Endothelial cell of umbilical vein (primary cell): ENCODE measurements around the gene ATRNL1.

Experiments
- EZH2 ChIP-seq: IDR thresholded peaks from 2 replicates; pipeline ENCODE4 v1.6.1; 2012; ENCODE audit warnings: borderline replicate concordance, low read depth, mild to moderate bottlenecking, moderate library complexity, low read length, inconsistent platforms; ENCODE audit not compliant: severe bottlenecking
- MYC ChIP-seq: IDR thresholded peaks from one replicate; pipeline ENCODE4 v1.6.1; 2011; ENCODE audit warnings: mild to moderate bottlenecking, low read depth, low read length
- POLR2A ChIP-seq: IDR thresholded peaks from 2 replicates; pipeline ENCODE4 v1.6.1; 2012; ENCODE audit warnings: low read depth, mild to moderate bottlenecking, control low read depth, low read length
- POLR2AphosphoS5 ChIP-seq: IDR thresholded peaks from 2 replicates; pipeline ENCODE4 v1.6.1; 2012; ENCODE audit warnings: low read depth, mild to moderate bottlenecking, control low read depth, low read length, moderate library complexity; ENCODE audit not compliant: insufficient read depth
- TF ChIP-seq, protein P1 (sequence below), 2 donors: IDR thresholded peaks; 1 replicate in 1 of 2; 2 replicates in 1 of 2; pipeline ENCODE4 v1.5.1; 2011; ENCODE audit warnings: low read length in 2 of 2, mild to moderate bottlenecking in 2 of 2, moderate library complexity in 2 of 2, control low read depth in 1 of 2, inconsistent platforms in 1 of 2, low read depth in 1 of 2; ENCODE audit not compliant: insufficient read depth in 1 of 2; ENCODE audit errors: extremely low read depth in 1 of 2
- TF ChIP-seq, protein P2 (sequence below): IDR thresholded peaks from 2 replicates; pipeline ENCODE4 v1.6.1; 2011; ENCODE audit not compliant: insufficient read depth, insufficient read length

GRCh38 chr10:115379064-115379463 is 285.9 kb downstream of the ATRNL1 start:
- TF ChIP-seq, protein P1, sequence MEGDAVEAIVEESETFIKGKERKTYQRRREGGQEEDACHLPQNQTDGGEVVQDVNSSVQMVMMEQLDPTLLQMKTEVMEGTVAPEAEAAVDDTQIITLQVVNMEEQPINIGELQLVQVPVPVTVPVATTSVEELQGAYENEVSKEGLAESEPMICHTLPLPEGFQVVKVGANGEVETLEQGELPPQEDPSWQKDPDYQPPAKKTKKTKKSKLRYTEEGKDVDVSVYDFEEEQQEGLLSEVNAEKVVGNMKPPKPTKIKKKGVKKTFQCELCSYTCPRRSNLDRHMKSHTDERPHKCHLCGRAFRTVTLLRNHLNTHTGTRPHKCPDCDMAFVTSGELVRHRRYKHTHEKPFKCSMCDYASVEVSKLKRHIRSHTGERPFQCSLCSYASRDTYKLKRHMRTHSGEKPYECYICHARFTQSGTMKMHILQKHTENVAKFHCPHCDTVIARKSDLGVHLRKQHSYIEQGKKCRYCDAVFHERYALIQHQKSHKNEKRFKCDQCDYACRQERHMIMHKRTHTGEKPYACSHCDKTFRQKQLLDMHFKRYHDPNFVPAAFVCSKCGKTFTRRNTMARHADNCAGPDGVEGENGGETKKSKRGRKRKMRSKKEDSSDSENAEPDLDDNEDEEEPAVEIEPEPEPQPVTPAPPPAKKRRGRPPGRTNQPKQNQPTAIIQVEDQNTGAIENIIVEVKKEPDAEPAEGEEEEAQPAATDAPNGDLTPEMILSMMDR (IDR thresholded peaks at IDR 0.05; ENCODE audit: extremely low read depth in 1 of 2, insufficient read depth in 1 of 2, low read depth in 1 of 2, low read length in 2 of 2): no peak
- TF ChIP-seq POLR2AphosphoS5 (no peak), POLR2A (no peak), EZH2 (no peak), MYC (no peak)
- TF ChIP-seq, protein P2, sequence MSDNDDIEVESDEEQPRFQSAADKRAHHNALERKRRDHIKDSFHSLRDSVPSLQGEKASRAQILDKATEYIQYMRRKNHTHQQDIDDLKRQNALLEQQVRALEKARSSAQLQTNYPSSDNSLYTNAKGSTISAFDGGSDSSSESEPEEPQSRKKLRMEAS: no peak
